Measurements from ENCODE around the gene PWWP2B.
"Not testable (repeated sequence)": the region's sequence is repeated elsewhere in the genome, so short reads cannot be mapped to it uniquely, and the experiment has no call there.

PWWP2B gene

DNA sequence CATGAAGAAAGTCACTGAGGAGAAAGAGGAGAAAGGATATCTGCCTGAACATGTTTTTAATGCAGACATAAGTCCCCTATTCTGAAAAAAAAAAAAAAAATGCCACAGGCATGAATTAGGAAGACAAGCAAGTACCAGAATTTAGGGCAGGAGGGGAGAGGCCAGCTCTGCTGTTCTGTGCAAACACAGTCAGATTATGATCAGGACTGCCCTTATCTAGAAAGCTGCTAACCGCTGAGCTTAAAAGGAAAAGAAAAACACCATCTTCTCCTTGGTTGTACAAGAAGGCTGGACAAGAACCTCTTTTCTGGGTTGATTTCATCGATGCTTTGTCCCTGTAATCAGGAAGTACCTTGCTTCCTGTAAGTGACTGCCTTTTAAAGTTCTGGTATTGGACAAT lies 15.3 kb upstream of the PWWP2B start:
- DNase-seq (ENCODE audit: low spot score) = no peak

DNA sequence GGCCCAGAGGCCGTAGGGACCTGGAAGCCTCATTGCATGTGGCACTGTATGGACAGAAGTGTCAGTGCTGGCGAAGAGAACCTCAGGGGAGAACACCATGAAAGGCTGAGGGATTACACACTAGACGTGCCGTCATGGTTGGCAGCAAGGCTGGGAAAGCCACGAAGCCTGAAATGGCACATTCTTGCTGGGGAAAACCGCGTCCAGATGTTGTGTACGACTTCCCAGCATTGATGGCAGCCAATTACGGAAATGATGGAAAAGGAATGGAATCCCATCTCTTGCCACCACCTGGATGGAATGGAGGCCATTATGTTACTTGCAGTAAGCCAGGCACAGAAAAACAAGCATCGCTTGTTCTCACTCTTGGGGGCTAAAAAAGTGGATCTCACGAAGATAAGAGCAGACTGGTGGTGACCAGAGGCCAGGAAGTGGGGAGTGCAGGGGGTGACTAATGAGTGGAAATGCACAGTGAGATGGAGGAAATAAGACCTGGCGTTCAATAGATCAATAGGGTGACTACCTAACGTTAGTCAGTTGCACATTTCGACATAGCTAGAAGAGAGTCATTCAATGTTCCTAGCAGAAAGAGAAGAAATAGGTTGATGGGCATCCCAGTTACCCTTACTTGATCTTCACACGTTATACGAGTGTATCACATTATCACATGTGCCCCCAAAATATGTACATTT lies 14.6 kb upstream of the PWWP2B start:
- DNase-seq (ENCODE audit: low spot score) = no peak

DNA sequence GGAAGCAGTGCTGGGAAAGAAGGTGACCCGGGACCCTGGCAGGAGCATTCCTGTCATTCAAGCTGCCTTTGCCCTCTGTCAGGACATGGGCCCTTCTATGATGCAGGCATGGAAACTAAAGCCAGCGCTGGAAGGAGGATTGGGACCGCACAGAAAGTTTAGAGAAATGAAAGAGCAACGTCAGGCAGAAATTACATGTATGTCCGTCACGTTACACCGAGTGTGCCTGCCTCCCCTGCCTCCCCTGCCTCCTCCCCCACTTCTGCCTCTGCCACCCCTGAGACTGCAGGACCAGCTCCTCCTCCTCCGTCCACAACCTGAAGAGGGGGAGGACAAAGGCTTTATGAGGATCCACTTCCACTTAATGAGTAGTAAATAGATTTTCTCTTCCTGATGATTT lies 13.9 kb upstream of the PWWP2B start:
- no peak for DNase-seq (ENCODE audit: low spot score)

DNA sequence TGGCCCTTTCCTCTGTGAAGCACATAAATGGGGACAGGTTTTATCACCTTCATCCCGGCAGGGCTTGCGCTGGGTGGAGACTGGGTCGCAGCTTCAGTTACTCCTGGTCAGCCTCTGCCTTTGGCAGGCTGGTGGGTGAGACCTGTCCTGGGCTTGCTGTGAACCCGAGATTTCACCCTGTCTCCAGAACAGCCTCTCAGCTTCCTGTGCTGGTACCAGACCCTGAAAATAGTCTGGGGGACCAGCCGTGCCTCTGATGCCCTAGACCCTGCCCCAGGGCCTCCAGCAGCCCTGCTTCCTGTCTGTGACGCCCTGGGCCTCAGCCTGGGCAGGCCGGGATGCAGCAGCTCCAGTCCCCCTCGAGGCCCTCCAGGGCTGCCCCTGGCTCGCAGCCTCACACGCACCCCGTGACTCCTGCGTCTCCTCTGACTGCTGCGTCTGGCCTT lies 13.2 kb upstream of the PWWP2B start:
- DNase-seq (ENCODE audit: low spot score) = no peak

DNA sequence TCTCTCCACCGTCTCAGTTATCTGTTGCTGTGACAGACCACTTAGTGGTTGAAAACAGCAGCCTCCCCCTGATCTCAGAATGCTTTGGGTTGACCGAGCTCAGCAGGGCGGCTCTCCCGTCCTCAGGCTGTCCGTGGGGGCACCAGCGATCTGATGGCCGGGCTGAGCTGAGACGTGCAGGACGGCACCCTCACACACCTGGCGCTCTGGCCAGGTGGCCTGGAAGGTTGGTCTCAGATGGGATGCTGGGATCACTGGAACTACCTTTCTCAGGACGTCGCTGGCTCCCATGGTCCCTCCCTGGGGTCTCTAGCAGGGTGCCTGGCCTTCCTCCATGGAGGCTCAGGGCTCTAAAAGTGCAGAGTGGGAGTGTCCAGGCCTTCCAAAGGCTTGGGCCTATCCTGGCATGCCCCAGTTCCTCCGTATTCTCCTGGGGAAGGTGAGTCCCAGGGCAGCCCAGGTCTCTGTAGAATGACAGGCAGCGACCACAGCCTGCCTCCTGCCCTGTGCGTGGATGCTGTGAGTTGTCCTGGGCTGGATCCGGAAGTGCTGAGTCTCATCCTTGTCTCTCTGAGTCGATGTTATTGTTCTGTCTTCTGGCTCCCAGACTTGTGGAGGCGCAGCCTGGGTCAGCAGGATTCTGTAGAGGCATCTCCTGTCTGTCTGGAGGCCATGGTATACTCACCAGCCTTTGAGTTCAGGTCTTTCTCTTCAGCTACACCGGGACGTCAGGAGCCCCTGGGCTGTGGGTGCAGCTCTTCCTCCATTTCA lies 12.2 kb upstream of the PWWP2B start:
- no peak for DNase-seq (ENCODE audit: low spot score)

DNA sequence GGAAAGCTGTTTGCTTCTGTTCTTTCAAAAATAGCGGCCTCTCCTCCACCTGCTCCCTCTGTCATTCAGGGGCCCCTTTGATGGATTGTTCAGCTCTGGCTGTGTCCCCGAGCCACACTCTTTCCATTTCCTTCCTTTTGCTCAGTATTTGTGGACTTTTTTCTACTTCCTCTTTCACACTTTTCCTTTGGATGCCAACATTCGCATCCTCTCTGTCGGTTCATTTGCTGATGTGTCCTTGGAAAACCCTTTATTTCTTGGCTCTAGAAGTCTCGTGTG lies 11.7 kb upstream of the PWWP2B start:
- DNase-seq (ENCODE audit: low spot score) = no peak

DNA sequence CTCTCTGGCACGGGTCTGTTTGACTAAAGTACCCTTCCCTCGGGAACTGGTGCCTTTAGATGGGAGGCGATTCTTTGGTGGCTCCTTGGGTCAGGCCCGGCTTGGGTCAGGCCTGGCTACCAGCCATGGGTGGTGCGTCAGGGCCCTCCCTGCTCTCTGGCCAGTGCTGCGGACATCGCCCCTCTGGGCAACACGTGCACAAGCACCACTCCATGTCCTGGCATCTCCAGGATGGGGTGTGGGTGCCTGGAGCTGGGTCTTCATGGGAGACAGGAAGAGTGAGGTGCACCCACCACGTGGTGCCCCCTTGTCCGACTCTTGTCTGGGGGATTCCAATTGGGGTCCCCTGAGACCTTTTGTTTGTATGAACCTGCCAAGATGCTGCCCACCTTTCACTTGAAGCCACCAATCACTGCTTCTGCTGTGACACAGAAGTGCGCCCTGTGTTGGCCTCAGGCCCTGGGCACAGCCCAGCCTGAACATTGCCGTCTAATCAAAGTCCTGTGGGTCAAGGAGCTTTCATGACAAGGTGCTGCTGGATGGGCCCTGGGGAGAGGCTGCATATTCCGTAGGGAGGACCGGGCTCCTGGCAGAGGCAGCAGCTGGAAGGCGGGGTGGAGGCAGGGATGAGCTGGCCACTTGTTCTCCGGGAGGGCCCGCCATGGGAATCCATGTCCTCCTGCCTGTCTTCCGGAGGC lies 11.1 kb upstream of the PWWP2B start:
- DNase-seq (ENCODE audit: low spot score) = no peak

DNA sequence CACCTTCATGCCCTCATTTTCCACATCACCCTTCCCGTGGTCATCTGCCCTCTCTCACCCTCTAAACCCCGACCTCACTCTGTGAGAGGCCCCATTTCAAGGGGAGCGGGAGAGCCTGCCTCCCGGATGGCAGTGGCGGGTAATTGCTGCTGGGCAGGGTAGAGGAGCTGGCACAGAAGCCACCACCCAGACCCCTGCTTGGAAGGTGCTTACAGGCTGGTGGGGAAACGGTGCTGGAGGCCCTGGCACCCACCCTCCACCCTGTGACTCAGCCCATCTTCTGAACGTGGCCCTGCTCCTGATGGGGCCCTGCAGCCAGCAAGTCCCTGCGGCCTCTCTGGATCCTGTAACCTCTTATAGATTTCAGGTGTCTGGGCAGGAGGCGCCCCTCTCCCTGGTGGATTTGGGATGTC lies 10.6 kb upstream of the PWWP2B start:
- DNase-seq (ENCODE audit: low spot score) = no peak

DNA sequence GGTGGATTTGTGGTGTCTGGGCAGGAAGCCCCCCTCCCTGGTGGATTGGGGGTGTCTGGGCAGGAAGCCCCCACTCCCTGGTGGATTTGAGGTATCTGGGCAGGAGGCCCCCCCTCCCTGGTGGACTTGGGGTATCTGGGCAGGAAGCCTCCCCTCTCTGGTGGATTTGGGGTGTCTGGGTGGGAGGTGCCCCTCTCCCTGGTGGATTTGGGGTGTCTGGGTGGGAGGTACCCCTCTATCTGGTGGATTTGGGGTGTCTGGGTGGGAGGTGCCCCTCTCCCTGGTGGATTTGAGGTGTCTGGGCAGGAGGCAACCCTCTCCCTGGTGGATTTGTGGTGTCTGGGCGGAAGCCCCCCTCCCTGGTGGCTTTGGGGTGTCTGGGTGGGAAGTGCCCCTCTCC lies 10.1 kb upstream of the PWWP2B start:
- DNase-seq (ENCODE audit: low spot score) = not testable (repeated sequence)

DNA sequence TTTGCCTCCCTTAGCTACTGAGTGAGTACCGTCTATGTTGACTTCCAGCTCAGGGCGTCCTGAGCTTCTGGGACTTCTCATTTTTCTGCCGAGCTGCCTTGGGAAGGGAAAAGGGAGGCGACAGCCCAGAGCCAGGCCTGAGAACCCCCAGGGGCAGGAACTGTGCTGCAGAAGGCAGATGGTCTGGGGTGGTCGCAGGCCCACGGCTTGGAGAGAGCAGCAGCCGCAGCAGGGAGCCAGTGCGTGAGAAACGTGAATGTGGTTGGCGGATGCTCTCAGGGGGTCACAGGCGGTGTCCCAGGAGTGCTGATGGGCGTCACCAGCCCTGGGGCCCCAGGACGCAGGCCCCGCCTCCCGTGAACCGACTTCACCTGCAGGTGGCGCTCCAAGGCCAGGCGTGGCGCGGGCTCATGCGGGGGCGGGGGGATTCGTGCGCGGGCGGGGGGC lies 9.2 kb upstream of the PWWP2B start:
- no peak for DNase-seq (ENCODE audit: low spot score)

DNA sequence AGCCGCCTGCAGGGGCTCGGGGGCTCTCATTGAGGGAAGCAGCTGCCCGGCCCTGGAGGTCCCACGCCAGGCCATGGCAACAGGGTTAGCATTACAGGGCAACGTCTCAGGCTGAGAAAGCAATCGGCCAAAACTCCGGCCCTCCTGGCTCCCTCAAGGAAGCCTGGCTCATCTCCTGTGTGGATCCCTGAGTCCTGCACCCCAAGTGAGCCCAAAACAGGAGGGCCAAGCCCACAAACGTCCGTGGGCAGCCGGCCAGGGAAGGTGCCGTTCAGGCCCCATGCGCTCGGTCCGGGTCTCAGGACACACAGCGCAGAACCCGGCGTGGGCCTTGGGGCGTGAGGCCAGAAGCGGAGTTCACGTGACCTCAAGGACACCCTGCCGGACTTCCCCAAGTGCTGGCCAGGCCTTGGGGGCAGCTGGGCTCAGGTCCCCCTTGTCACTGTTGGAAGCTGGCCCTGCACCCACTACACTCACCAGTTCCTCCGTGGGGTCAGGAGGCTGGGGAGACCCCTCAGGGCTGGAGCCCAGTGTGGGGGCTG lies 8.0 kb upstream of the PWWP2B start:
- no peak for DNase-seq (ENCODE audit: low spot score)

DNA sequence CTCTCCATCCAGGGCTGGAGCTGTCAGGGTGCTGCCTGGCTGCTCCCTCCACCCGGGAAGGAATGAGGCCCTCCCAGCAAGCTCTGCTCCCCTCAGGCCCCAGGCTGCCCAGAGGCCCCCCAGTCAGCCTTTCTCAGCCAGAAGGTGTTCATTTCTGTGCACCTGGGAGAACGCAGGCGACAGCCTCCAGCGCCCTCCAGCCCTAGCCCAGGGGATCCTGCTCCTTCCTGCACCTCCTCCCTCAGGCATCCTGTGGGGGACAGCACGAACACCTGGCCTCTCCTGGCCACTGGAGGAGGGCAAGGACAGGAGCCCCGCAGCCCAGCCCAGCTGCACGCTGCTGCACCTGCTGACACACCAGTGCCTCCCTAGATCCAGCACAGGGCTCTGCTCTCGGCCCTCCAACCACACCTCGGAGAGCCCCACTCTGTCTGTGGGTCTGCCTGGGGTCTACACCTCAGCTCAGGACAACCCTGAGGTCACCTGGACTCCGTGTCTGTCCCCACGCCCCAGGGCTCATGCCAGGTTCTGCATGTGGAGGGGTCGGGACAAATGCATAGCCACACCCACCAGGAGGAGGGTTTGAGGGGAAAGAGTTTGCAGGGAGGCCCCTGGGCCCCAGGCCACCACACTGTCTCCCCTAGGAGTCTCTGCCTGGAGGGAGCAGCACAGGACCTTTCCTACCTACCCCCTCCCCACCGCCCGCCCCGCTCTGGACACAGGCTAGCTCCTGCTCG lies 7.4 kb upstream of the PWWP2B start:
- DNase-seq (ENCODE audit: low spot score) = no peak

DNA sequence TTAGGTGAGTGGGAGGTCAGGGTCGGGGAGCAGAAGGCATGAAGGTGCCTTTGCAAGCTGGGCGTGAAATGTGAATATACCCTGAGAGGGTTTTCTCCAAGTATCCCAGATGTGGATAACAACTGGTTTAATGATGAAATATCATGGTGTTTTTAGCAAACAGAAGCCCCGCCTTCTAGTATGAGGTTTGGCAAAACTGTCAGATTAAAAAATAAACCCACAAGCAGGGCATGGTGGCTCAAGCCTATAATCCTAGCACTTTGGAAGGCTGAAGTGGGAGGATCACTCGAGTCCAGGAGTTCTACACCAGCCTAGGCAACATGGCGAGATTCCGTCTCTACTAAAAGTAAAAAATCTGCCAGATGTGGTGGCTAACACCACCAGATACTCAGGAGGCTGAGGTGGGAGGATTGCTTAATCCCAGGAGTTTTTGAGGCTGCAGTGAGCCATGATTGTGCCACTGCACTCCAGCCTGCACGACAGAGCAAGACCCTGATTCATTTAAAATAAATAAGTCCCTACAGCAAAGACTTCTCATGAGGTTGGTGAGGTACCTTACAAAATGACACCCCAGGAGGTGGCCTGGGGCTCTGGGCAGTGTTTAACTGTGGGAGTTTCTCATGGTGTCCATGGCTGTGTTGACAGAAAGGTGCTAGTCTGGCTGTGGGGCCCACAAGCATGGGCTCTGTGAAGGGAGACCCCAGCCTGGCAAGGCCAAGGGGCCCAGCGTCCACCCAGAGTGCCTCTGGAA lies 6.7 kb upstream of the PWWP2B start:
- DNase-seq (ENCODE audit: low spot score) = no peak

DNA sequence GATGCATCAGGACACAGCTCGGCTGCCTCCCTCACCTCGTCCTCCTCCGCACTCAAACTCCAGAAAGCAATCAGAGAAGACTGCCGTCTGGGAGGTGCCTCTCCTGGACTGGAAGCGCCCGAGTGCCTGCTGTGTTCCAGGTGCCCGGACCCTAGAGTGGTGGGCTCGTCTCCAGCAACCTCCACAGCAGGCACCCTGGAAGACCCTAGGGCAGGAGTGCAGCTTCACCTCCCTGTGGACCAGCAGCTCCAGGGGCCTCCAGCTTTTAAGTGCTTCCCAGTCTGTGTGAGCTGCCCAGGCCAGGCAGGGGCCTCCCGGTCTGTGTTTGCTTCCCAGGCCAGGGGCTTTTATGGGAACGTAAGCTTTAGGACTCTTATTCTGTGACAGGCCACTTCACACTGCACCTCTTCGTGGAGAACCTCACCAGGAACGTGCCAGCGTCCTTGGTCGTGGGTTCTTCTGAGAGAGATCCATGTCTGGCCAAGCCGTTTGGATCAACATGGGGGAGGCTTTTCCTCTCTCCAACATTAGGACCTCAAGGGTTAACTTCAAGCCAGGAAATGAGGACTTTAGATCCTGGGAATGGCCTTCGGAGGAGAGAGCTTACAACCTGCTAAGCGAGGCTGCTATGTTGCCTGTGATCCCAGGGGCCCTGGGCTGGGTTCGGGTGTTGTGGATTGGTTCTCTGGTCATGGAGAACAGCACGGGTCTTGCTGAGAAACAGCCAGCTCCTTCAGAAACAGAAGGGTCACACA lies 5.9 kb upstream of the PWWP2B start:
- no peak for DNase-seq (ENCODE audit: low spot score)

DNA sequence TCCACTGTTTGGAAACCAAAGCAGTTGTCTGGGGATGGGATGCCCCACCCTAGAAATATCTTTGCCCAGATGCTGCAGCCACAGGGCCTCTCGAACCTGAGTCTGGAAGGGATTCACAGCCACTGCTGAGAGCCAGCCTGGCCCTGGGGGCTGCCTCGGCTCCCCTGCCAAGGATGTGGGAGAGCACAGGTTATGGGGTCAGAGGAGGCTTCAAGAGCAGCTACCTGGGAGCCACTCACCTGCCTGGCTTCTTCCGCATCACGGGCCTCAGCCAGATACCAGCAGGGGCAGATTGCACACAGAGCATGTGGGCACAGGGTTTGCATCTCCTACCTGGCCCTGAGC lies 5.4 kb upstream of the PWWP2B start:
- no peak for DNase-seq (ENCODE audit: low spot score)

DNA sequence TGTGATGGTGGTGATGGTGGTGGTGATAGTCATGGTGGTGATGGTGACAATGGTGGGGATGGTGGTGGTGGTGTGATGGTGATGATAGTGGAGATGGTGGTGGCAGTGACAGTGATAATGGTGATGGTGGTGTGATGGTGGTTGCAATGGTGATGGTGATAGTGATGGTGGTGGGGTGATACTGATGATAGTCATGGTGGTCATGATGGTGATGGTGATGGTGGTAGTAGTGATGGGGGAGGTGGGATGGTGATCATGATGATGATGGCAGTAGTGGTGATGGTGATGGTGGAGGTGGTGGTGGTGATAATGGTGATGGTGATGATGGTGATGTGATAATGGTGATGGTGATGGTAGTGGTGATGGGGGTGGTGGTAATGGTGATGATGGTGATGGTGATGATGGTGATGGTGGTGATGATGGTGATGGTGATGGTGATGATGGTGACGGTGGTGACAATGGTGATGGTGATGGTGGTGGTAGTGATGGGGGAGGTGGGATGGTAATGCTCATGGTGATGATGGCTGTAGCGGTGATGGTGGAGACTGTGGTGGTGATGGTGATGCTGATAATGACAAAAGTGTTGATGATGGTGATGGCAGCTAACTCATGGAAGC lies 4.7 kb upstream of the PWWP2B start:
- DNase-seq (ENCODE audit: low spot score) = no peak

DNA sequence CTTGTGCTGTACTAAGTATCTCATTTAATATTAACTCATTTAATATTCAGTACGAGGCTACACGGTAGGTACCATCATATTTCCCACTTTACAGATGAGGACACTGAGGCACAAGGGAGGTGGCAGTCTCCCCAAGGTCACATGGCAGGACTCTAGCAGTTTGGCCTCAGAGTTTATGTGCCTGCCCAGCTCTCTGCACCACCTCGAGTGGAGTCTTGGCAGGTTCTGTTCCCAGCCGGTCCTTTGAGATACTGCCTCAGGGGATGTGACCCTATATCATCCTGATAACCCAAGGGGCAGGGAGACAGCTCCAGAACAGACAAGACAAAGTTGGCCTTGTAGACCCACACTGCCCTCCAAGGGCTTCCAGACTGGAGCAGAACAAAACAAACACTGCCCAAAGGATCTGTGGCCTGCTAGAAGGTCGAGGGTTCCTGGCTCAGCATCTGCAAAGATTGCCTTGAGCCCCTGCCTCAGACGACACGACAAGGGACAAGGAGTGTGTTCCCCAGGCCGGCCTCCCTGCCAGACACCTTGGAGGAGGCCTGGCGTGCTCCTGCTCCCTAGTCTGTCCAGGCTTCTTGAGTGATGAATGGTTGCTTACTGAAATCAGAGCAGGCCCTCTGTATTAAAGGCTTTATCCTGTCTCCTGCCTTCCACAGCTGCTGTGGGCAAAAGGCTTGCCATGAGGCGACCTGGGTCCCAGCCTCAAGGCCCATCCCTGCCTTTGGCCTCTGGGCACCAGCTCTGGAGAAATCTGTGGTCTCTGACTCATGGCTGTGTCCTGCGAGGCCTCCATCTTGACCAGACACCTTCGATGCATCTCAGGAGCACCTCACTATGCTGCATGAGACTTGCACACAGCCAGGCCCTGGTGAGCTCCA lies 3.9 kb upstream of the PWWP2B start:
- no peak for DNase-seq (ENCODE audit: low spot score)

DNA sequence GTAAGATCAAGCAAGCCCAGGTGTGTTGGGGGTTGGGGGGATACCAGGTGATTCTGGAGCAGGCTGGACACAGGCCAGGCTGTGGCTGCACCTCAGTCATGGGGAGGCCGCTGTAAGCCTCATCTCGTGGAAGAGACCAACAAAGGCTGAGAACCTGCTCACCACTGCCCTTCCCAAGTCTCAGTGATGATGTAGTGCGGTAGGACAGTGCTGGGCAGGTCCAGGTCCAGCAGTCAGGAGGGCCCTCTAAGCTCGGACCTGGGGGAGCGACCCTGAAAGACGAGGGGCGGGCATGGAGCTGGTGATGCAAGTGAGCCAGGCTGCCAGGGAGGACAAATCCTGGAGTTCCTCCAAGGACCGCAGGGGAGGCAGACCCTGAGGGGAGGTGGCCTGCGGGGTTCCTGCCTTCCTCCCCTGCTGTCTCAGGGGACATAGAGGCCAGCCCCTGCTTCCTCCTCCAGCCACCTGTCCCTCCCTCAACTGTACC lies 3.3 kb upstream of the PWWP2B start:
- no peak for DNase-seq (ENCODE audit: low spot score)

DNA sequence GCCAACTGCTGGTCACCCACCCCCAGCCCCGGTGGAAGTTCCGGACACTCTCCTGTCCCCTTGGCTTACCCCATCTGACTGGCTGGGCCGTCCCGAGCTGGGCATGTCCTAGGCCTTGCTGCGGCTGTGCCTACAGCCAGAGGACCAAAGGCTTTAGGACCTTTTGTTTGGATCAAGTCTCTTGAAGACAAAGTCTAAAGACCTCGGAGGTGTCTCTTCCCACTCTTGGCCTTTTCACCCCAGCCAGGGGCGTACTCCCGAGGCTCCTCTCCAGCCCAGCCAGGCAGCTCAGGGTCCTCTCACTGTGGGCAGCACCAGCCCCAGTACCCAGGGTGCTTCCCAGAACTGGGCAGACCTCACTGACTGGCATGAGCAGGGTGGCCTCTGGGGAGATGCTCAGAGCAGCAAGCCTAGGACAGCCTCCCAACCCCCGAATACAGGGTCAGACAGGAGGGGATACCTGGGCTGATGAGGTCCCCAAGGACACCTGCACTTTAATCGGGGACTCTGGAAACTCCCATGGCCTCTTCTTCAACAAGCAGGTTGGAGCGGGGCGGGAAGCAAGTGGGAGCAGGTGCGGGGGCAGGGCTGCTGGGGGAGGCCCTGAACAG lies 2.7 kb upstream of the PWWP2B start:
- no peak for DNase-seq (ENCODE audit: low spot score)
